OCI-LY3 (cell line): ENCODE results near the gene MAPKAPK5.

ENCODE experiments used
- H2AFZ ChIP-seq: fragments of 200-600, 300-600 bp; shearing (Covaris generic); 2 replicates; pipeline ENCODE4 v1.6.0; 2014; ENCODE audit warnings: antibody characterized with exemption, low read depth, low read length
- H3K27ac ChIP-seq: fragments of 200-600, 300-600 bp; sonication (generic); 2 replicates; pipeline ENCODE4 v1.5.1; 2014; ENCODE audit warnings: mild to moderate bottlenecking, low read length, moderate library complexity, mixed read lengths
- H3K27me3 ChIP-seq: fragments of 200-600, 300-600 bp; sonication (generic); 2 replicates; pipeline ENCODE4 v1.6.1; 2014; ENCODE audit warnings: low read depth, low read length, mixed read lengths
- H3K36me3 ChIP-seq: fragments of 200-600, 300-600 bp; sonication (generic); replicated peaks from 2 replicates; pipeline ENCODE3; 2014; ENCODE audit warnings: low read depth, low read length, mixed read lengths
- H3K4me1 ChIP-seq: fragments of 300-600, 200-600 bp; sonication (generic); 2 replicates; pipeline ENCODE4 v1.6.1; 2014; ENCODE audit warnings: low read length, mixed read lengths
- H3K4me2 ChIP-seq: fragments of 200-600, 300-600 bp; sonication (generic); 2 replicates; pipeline ENCODE4 v1.6.1; 2014; ENCODE audit warnings: low read length, mixed read lengths
- H3K4me3 ChIP-seq: fragments of 300-600, 200-600 bp; sonication (generic); 2 replicates; pipeline ENCODE4 v1.5.1; 2014; ENCODE audit warnings: antibody characterized with exemption, mild to moderate bottlenecking, low read length, moderate library complexity
- H3K79me2 ChIP-seq: fragments of 300-600, 200-600 bp; shearing (Covaris generic); 2 replicates; pipeline ENCODE4 v1.6.1; 2014; ENCODE audit warnings: mild to moderate bottlenecking, low read length, mixed read lengths
- H3K9ac ChIP-seq: fragments of 300-600, 200-600 bp; shearing (Covaris generic); 2 replicates; pipeline ENCODE4 v1.6.0; 2014; ENCODE audit warnings: mild to moderate bottlenecking, low read length, moderate library complexity
- H3K9me3 ChIP-seq: fragments of 200-600, 300-600 bp; shearing (Covaris generic); 2 replicates; pipeline ENCODE4 v1.6.1; 2014; ENCODE audit warnings: low read length, mixed read lengths; ENCODE audit not compliant: insufficient read depth
- H4K20me1 ChIP-seq: fragments of 200-600, 300-600 bp; sonication (generic); 2 replicates; pipeline ENCODE4 v1.6.1; 2016; ENCODE audit warnings: low read length, mixed read lengths; ENCODE audit not compliant: insufficient read depth
- CTCF ChIP-seq: fragments of 200-600, 300-600 bp; sonication (generic); IDR thresholded peaks from 2 replicates; pipeline ENCODE4 v1.5.1; 2014; ENCODE audit warnings: antibody characterized with exemption, low read length, low read depth
- EZH2phosphoT487 ChIP-seq: fragments of 200-600 bp; shearing (Covaris generic); IDR thresholded peaks from 2 replicates; pipeline ENCODE4 v1.6.1; 2018; ENCODE audit warnings: antibody characterized with exemption, mixed run types, low read depth

MAPKAPK5 gene

GRCh38 chr12:111841750-111842555, at the start of gene MAPKAPK5:
Gene MAPKAPK5, plus strand, starts transcription at chr12:111842228. Its CDS starts 506 bp downstream, at chr12:111842734.
- Histone ChIP-seq H3K27me3 (no peaks in the 10 kb centered on the region), H3K36me3 (peaks cover 20% of the 10 kb centered on the region), H3K4me3 (peak within 1 kb of the TSS; percentile 95), H3K79me2 (peaks cover 79% of the 10 kb centered on the region), H3K27ac (peak within 1 kb of the TSS; percentile 67), H3K9ac (peak within 1 kb of the TSS; percentile 92), H3K9me3 (no peaks in the 10 kb centered on the region), H3K4me2 (peak within 1 kb of the TSS; percentile 90), H4K20me1 (no peaks in the 10 kb centered on the region), H2AFZ (peak within 1 kb of the TSS; percentile 77; the same call in 1 of the 2 replicates), H3K4me1 (peaks cover 15% of the 10 kb centered on the region)
- no peak for TF ChIP-seq CTCF

GRCh38 chr12:111792856-111793235, 49.2 kb upstream of the MAPKAPK5 start:
- H3K27me3 ChIP-seq, result no peaks in the 10 kb centered on the region
- H3K9ac ChIP-seq, result no peak overlapping the region
- H3K4me3 ChIP-seq, result no peak overlapping the region

GRCh38 chr12:111798182-111798581, 43.8 kb upstream of the MAPKAPK5 start:
- Histone ChIP-seq H3K9me3 (no peaks in the 10 kb centered on the region), H3K36me3 (peaks cover 24% of the 10 kb centered on the region), H3K79me2 (no peaks in the 10 kb centered on the region), H3K4me1 (no peaks in the 10 kb centered on the region), H3K27ac (no peak overlapping the region), H3K27me3 (no peaks in the 10 kb centered on the region), H2AFZ (no peak overlapping the region), H3K9ac (no peak overlapping the region), H4K20me1 (no peaks in the 10 kb centered on the region), H3K4me3 (no peak overlapping the region), H3K4me2 (no peak overlapping the region)
- TF ChIP-seq CTCF, result no peak

More at GRCh38 chr12:111792856-111793235, 49.2 kb upstream of the MAPKAPK5 start:
- Histone ChIP-seq H3K27ac (no peak overlapping the region), H3K4me2 (no peak overlapping the region), H3K4me1 (no peaks in the 10 kb centered on the region), H3K79me2 (no peaks in the 10 kb centered on the region), H2AFZ (no peak overlapping the region), H3K36me3 (peaks cover 10% of the 10 kb centered on the region), H3K9me3 (no peaks in the 10 kb centered on the region), H4K20me1 (no peaks in the 10 kb centered on the region)
- TF ChIP-seq EZH2phosphoT487, result no peak
- TF ChIP-seq CTCF, result no peak

- Histone ChIP-seq H3K27me3 (no peaks in the 10 kb centered on the region), H3K4me1 (no peaks in the 10 kb centered on the region), H3K79me2 (no peaks in the 10 kb centered on the region), H3K9ac (no peak overlapping the region), H3K9me3 (no peaks in the 10 kb centered on the region), H4K20me1 (no peaks in the 10 kb centered on the region), H3K4me3 (no peak overlapping the region), H3K4me2 (no peak overlapping the region), H2AFZ (no peak overlapping the region), H3K27ac (no peak overlapping the region), H3K36me3 (peaks cover 23% of the 10 kb centered on the region)
- TF ChIP-seq CTCF, result no peak
Measured at GRCh38 chr12:111799758-111800157, 42.3 kb upstream of the MAPKAPK5 start.
